Dermis blood vessel endothelial cell (primary cell): Measurements from ENCODE around the gene ULK3. TPM values are rescaled to one million over a fixed set of nuclear protein-coding genes. Genes with fewer than 3 reads are reported as not detected.
A peak's percentile ranks its signal among the peaks of the same experiment; 100 is the strongest.

Source experiments
- DNase-seq: peaks from one replicate; pipeline ENCODE4 v3.0.0; 2010
- total RNA-seq: library from RNA; depleted of rRNA; stranded (reverse); fragments of >200 nt; gene quantifications from 2 replicates; pipeline ENCODE4 v1.2.3, GENCODE V29; 2014

Gene ULK3
- total RNA-seq, 1 donor from 2014 or later = 39.3 TPM

DNA sequence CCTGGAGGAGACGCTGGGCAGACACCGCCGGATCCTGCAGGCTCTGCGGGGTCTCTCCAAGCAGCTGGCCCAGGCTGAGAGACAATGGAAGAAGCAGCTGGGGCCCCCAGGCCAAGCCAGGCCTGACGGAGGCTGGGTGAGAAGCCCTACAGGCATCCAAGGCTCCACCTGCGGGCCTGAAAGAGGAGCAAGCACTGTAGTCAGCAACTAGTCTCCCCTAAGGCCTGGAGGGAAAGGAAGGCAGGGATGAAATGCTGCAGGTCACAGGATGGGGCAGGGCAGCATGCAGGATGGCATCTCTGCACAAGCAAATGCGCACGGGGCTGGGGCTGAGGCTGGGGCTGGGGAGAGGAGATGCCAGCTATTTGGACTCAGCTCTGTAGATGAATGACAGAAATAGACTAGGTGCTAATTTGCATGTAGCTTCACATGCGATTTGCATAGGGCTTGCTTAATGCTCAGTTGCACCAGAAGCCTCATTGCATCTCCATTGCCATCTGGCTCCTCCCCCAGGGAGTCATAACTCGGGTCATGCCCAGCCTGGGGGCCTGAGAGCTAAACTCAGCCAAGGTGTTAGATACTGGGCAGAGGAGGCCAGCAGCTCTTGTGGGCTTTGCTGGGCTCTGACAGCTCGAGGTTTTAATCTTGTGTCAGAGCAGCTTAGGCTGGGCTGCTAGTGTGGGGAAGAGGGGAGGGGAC lies 21.7 kb downstream of the ULK3 start:
- DNase-seq = no peak

DNA sequence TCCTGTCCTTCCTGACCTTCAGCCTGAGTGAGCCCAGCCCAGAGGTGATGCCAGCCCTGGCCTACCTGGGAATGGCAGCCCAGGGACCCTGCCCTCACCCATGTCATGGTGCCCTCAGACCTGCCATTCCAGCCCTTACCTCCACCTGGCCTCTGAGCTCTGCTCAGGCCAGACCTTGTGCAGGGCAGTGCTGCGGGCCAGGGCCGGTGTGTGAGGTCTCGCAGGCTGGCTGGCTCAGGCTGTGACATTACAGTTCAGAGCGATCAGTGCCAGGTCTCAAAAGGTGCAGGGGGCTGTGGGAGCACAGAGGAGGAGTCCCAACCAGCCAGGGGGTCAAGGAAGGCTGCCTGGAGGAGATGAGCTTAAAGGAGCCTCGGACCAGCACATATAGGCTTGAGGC lies 22.9 kb downstream of the ULK3 start:
- DNase-seq = no peak

DNA sequence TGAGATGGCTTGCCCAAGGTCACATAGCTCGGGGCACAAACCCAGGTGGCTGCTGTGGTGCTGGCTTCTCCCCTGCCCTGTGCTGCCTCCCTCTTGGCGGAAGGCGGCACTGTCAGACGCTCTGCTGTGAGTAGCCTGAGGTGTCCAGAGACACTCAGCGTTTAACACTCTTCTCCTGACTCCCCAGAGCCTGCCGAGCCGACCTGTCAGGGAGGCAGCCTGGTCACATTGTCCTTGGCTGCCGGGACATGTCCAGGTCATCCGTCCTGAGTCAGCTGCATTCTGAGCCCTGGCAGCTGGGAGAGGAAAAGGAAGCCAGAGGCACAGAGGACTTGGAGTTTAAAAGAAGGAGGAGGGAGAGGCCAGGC lies 25.6 kb downstream of the ULK3 start:
- peak; percentile 50 for DNase-seq

DNA sequence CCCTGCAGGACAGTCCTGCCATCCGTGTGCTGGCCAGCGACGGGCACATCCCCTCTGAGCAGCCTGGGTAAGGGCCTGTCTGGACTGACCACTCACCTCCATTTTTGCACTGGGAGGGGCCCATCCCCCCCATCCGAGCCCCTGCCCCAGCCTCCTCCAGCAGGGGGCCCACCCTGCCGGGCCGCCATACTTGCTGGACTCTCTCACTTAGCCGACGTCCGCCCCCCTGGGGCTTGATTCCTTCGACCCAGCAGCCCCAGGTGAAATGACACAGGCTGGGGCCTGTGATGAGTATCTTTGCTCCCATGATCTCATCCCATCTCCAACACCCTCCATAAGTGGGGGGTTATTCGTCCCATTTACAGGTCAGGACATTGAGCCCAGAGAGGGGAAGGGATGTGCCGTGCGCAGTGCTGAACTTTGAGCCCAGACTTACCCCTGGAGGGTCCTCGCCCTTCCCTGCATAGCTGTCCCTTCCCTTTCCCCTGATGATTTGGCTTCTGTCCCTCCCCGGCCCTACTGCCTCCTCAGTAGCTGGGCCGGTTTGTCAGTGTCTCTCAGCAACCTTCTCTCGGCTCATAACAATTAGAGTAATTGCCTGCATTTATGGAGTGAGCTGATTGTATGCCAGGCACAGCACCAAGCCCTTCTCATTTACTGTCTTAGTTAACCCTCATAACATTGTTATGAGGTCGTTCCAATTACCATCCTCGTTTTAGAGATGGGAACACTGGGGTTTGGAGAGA lies 26.2 kb downstream of the ULK3 start:
- no peak for DNase-seq

GRCh38 chr15:74815961-74816360 lies 27.0 kb downstream of the ULK3 start:
- no peak for DNase-seq

DNA sequence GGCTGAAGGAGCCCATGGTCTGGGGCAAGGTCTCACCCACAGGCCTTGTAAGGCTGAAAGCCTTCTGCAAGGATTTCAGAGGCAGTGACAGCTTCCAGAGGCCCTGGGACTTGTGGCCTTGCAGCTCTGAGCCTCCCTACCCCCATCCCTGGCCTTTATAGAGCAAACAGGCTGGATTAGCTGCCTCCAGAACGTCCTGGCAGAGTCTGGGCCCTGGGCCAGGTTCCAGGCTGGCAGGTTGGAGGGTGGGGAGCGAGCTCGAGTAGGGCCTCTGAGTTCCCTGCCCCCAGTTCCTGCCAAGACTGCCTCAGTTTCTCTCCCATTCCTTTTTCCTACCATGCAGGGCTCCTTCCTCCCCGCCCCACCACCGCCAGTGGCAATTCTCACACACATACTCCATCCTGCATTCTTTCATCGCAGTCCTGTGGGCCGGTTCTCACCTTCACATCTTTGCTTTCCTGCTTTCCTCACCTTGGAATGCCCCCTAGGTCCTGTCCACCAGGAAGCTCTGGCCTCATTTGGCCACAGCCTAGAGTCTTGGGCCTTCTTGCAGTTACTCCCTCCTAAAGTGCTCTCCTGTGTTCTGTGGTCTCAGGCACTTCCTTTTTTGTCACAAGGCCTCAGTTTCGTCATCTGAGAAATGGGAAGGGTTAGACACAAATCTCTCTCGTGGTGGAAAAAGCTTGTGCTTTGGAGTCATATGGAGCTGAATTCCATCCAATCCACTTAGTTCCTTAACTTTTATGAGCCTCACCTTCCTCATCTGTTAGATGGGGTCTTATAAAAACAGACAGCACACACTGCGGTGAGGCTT lies 27.6 kb downstream of the ULK3 start:
- DNase-seq = no peak

DNA sequence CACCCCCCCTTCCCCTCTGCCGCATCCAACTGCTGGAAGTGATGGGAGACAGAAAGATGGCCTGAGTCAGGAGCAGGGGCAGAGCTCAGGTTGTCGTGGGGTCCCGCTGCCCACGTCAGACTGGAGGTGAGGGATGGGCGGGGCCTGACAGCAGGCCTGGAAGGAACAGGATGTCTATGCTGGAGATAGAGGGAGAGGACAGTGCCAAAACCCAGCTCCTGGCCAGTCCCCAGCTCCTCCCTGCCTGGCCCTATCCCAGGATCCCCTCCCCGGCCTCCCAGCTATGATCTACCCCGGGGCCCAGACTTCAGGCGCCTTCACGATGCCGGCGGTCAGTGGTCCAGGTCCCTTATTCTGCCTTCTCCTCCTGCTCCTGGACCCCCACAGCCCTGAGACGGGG lies 30.4 kb downstream of the ULK3 start, which contains the start of gene LMAN1L:
TSS of gene LMAN1L (plus strand) at position 303 of the 400 bp plus-strand sequence. CDS start at position 323, 20 bp downstream.
- DNase-seq = no peak

DNA sequence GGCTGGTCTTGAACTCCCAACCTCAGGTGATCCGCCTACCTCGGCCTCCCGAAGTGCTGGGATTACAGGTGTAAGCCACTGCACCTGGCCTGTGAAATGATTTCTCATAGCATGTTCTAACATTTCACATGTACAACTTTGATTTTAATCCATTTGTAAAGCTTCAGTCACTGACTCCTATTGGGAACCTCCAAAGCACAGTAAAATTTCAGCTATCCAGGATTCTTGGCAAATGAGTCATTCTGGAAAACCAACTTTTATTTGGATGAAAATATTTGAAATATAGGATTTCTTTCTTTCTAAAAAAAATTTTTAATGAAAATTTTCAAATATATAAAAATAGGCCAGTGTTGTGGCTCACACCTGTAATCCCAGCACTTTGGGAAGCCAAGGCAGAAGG lies 33.0 kb downstream of the ULK3 start:
- DNase-seq = no peak

GRCh38 chr15:74809242-74809641 lies 33.7 kb downstream of the ULK3 start:
- DNase-seq = no peak

- no peak for DNase-seq
These were observed 34.1 kb downstream of the ULK3 start for GRCh38 chr15:74808840-74809229.

DNA sequence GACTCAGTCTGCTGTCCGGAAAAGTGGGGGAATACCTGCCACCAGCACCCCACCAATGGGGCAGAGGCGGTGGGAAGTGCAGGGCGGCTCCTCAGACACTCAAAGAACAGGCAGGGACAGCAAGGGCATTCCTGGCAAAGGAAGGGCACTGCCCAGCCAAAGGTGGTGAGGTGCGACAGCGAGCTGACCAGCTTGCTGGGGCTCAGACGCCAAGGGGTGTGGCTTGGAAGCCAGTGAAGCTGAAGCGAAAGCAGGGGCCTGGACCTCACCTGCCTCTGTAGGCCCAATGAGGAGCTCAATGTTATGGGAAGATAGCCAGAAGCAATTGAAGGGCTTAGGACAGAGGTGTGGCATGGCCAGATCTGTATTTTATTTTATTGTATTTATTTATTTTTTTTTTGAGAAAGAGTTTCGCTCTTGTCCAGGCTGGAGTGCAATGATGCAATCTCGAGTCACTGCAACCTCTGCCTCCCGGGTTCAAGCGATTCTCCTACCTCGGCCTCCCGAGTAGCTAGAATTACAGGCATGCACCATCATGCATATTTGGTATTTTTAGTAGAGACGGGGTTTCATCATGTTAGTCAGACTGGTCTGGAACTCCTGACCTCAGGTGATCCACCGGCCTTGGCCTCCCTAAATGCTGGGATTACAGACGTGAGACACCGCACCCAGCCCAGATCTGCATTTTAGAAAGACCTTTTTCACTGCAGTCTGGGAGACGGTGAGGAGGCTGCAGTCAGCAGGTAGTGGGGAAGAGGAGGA lies 34.7 kb downstream of the ULK3 start:
- DNase-seq = no peak

- DNase-seq = no peak
These were observed 35.7 kb downstream of the ULK3 start for GRCh38 chr15:74807282-74807681.

- no peak for DNase-seq
These were observed 38.0 kb downstream of the ULK3 start for GRCh38 chr15:74804935-74805334.

- DNase-seq = no peak
These were observed 40.0 kb downstream of the ULK3 start for GRCh38 chr15:74802862-74803447.

DNA sequence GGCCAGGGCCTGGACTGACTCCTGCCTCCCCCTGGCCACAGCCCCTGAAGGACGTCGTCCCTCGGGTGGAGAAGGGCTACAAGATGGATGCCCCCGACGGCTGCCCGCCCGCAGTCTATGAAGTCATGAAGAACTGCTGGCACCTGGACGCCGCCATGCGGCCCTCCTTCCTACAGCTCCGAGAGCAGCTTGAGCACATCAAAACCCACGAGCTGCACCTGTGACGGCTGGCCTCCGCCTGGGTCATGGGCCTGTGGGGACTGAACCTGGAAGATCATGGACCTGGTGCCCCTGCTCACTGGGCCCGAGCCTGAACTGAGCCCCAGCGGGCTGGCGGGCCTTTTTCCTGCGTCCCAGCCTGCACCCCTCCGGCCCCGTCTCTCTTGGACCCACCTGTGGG lies 40.7 kb downstream of the ULK3 start:
- no peak for DNase-seq

DNA sequence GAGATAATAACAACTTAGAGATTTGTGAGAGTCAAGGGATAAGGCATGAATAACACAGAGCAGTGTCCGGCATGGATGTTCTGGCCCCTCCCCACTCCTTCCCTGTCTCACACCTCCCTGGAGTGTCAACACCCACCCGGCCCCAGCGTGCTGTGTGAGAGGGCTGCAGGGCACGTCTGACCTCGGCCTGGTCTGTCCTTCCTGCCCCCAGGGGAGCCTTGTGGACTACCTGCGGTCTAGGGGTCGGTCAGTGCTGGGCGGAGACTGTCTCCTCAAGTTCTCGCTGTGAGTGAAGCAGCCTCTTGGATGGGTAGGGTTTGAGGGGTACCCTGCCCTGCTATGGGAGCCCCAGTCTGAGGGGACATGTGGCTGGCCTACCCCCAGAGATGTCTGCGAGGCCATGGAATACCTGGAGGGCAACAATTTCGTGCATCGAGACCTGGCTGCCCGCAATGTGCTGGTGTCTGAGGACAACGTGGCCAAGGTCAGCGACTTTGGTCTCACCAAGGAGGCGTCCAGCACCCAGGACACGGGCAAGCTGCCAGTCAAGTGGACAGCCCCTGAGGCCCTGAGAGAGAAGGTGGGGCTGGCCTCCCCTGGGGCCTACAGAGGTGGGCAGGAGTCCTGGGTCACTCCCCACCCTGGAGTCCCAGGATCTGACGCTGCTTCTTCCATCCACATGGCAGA lies 41.5 kb downstream of the ULK3 start:
- DNase-seq = no peak

DNA sequence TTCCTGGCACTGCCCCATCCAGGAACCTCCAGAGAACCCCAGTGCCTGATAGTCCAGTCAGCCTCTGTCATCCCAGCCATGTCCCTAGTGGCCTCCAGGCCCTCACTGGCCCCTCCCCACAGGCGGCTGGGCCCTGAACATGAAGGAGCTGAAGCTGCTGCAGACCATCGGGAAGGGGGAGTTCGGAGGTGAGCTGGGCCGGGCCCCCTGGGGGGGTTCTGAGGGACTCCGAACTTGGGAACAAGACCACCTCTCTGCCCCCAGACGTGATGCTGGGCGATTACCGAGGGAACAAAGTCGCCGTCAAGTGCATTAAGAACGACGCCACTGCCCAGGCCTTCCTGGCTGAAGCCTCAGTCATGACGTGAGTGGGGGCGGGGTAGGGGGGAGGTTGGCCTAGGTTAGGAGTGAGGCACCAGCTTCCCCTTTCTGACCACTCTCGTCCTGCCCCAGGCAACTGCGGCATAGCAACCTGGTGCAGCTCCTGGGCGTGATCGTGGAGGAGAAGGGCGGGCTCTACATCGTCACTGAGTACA lies 42.3 kb downstream of the ULK3 start:
- no peak for DNase-seq

DNA sequence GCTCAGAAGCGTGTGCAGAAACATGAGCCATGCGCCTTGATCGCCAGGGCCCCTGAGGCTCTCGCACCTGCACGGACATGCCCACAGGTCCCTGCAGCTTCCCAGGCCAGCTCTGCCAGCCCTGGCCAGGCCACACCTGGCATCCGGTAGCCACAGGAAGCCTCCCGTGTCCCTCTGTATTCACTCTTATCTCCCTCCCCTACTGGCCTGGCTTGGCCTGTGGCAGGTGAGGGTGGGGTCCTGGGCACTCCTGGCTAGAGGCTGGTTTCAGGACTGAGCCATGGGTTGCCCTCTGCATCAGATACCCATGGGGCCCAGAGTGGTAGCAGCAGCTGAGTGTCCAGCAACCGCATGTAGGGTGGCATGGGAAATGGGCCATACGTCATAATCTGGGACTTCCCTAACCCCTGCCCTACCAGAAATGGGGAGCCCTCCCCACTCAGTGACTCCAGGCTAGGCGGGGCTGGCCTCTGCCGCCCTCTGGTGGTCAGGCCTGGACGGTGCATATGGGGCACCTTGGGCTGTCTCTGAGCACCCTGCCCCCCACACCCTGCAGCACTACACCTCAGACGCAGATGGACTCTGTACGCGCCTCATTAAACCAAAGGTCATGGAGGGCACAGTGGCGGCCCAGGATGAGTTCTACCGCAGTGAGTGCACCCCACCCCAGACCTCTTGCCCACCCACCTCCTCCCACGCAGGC lies 42.9 kb downstream of the ULK3 start:
- DNase-seq = peak; percentile 79

DNA sequence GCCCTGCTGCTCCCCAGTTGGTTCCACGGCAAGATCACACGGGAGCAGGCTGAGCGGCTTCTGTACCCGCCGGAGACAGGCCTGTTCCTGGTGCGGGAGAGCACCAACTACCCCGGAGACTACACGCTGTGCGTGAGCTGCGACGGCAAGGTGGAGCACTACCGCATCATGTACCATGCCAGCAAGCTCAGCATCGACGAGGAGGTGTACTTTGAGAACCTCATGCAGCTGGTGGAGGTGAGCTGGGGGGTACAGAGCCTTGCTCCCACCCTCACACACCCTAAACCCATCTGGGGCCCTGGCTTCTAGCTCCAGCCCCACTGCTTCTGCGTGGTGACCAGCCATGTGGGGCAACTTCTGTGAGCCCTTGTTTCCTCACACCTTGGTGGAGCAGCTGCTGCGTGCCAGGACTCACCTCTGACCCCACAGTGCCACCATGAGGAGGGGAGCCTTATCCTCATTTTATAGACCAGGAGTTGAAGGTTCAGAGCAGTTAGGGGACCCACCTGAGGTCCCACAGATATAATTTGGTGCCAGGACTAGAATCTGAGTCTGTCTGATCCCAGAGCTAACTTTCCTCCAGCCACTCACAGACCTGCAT lies 43.6 kb downstream of the ULK3 start:
- DNase-seq = no peak
